Right atrium auricular region (tissue), 2 donors: ENCODE measurements around the gene INPP5D. TPM values are rescaled to one million over a fixed set of nuclear protein-coding genes. Genes with fewer than 3 reads are reported as not detected.

Experiments
- DNase-seq: peaks from one replicate; pipeline ENCODE4 v3.0.0-alpha.2; 2019; ENCODE audit warnings: low spot score
- H3K27ac ChIP-seq, 2 donors: fragments of 200-600 bp; sonication (generic); 1 replicate in 1 of 2; 2 replicates in 1 of 2; pipeline ENCODE4 v1.5.1; 2016 to 2019
- H3K27me3 ChIP-seq, 2 donors: fragments of 200-600 bp; sonication (generic); one replicate each; pipeline versions ENCODE4 v1.5.1 to v1.6.0; 2017 to 2019
- H3K36me3 ChIP-seq: fragments of 200-600 bp; sonication (generic); one replicate; pipeline ENCODE4 v1.5.1; 2016
- H3K4me1 ChIP-seq, 2 donors: fragments of 200-600 bp; sonication (generic); one replicate each; pipeline versions ENCODE4 v1.5.1 to v1.6.0; 2017 to 2019
- H3K4me3 ChIP-seq, 2 donors: fragments of 200-600 bp; sonication (generic); 1 replicate in 1 of 2; 2 replicates in 1 of 2; pipeline ENCODE4 v1.5.1; 2017 to 2019; ENCODE audit warnings: mild to moderate bottlenecking in 1 of 2, moderate library complexity in 1 of 2
- H3K9me3 ChIP-seq, 2 donors: fragments of 200-600 bp; sonication (generic); one replicate each; pipeline ENCODE4 v1.5.1; 2019
- total RNA-seq, 2 donors: library from RNA; depleted of rRNA; stranded (reverse); fragments of >200 nt; gene quantifications; one replicate each; pipeline ENCODE4 v1.1.0, GENCODE V29; 2016
- TF ChIP-seq, protein P1 (sequence below), 2 donors: fragments of 200-600 bp; sonication (generic); IDR thresholded peaks; one replicate each; pipeline ENCODE4 v1.5.1; 2019; ENCODE audit warnings: antibody characterized with exemption in 2 of 2

INPP5D gene
- total RNA-seq, 2 donors from 2014 or later = 2.9 to 7.0 TPM

DNA sequence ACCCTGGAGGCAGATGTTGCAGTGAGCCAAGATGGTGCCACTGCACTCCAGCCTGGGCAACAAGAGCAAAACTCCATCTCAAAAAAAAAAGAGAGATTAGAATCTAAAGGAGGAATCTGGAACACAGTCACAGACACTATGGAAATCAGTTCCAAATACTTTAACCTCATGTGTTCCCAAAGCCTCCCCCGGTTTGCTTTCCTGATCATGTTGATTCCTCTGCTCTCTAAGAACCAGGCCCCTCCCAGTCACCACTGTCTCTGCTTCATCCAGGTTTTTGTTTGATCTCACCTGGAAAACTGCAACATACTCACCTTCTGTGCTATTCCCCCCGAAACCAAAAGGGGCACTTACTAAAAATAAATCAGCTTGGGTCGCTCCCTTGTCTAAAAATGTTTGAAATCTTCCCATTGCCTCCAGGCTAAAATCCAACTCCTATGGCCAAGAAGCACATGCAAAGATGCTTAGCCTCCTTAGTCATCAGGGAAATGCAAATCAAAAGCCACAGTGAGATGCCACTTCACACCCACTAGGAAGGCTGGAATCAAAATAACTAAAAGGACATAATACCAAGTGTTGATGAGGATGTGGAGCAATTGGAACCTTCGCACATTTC lies 33.8 kb upstream of the INPP5D start:
- no peak overlapping the region for H3K27ac ChIP-seq
- TF ChIP-seq, protein P1, sequence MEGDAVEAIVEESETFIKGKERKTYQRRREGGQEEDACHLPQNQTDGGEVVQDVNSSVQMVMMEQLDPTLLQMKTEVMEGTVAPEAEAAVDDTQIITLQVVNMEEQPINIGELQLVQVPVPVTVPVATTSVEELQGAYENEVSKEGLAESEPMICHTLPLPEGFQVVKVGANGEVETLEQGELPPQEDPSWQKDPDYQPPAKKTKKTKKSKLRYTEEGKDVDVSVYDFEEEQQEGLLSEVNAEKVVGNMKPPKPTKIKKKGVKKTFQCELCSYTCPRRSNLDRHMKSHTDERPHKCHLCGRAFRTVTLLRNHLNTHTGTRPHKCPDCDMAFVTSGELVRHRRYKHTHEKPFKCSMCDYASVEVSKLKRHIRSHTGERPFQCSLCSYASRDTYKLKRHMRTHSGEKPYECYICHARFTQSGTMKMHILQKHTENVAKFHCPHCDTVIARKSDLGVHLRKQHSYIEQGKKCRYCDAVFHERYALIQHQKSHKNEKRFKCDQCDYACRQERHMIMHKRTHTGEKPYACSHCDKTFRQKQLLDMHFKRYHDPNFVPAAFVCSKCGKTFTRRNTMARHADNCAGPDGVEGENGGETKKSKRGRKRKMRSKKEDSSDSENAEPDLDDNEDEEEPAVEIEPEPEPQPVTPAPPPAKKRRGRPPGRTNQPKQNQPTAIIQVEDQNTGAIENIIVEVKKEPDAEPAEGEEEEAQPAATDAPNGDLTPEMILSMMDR (IDR thresholded peaks at IDR 0.05) = no peak

DNA sequence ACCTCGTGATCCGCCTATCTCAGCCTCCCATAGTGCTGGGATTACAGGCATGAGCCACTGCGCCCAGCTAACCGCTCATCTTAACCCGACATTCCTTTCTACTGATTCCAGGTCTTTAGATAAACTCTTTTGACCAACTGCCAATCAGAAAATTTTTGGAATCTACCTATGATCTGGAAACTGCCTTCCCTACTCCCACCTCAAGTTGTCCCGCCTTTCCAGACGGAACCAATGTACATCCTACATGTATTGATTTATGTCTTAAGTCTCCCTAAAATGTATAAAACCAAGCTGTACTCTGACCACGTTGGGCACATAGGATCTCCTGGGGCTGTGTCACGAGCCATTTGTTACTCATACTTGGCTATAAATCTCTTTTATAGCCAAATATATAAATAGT lies 30.8 kb upstream of the INPP5D start:
- DNase-seq = no peak

More for the DNA sequence above, 33.8 kb upstream of the INPP5D start:
- H3K36me3 ChIP-seq = no peaks in the 10 kb centered on the region
- H3K4me3 ChIP-seq = no peak overlapping the region
- H3K27me3 ChIP-seq = no peaks in the 10 kb centered on the region
- no peaks in the 10 kb centered on the region for H3K4me1 ChIP-seq
- DNase-seq = no peak
- H3K9me3 ChIP-seq = no peaks in the 10 kb centered on the region

DNA sequence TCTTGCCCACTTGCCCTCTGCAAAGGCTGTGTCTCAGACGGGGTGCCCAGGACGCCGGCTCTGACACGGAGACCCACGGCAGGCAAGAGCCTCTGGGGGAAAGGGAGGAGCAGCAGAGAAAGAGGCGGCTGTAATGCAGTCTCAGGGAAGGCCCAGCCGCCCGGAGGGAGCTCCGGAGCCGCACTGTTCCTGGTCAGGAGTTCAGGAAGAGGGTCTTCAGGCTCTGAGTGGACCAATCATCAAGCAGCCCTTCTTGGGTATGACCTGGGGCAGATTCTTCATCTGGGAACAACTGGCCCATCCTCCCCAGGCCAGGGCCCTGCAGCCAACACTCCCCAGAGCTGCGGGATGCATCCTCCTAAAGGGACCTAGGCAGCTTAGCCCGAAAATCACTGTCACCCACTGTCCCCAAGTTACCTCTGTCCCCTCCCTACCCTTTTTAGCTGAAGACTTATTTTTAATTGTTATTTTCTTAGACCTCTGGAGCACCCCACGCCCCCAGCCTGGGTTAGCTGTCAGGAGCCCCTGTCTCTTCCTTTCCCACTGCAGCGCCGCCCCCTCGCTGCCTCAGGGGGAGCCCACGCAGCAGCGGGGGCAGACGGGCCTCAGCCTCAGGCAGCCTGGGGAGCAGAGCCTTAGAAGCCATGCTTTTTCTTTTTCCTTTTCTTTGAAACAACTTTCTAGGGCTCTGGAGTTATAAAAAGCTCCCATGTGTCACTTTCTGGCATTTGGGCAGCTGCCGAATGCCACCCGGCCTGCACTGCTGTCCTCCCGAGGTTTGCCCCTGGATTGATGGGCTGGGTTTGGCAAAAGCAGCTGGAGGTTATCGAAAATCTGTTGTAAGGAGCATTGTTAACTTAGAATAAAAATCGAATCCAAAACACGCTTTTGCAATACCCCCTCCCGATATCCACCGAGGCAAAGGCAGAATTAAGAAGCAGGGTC lies 28.3 kb upstream of the INPP5D start:
- Histone ChIP-seq H3K27me3 (no peaks in the 10 kb centered on the region), H3K4me1 (no peaks in the 10 kb centered on the region), H3K36me3 (no peaks in the 10 kb centered on the region), H3K27ac (no peak overlapping the region), H3K4me3 (no peak overlapping the region), H3K9me3 (no peaks in the 10 kb centered on the region)
- TF ChIP-seq, protein P1 (IDR thresholded peaks at IDR 0.05) = no peak
- DNase-seq = no peak

More for the DNA sequence above, 30.8 kb upstream of the INPP5D start:
- no peak overlapping the region for H3K27ac ChIP-seq
- no peaks in the 10 kb centered on the region for H3K4me1 ChIP-seq
- no peak overlapping the region for H3K4me3 ChIP-seq
- H3K27me3 ChIP-seq = no peaks in the 10 kb centered on the region
- H3K36me3 ChIP-seq = no peaks in the 10 kb centered on the region
- H3K9me3 ChIP-seq = no peaks in the 10 kb centered on the region
- TF ChIP-seq, protein P1 (IDR thresholded peaks at IDR 0.05) = no peak

DNA sequence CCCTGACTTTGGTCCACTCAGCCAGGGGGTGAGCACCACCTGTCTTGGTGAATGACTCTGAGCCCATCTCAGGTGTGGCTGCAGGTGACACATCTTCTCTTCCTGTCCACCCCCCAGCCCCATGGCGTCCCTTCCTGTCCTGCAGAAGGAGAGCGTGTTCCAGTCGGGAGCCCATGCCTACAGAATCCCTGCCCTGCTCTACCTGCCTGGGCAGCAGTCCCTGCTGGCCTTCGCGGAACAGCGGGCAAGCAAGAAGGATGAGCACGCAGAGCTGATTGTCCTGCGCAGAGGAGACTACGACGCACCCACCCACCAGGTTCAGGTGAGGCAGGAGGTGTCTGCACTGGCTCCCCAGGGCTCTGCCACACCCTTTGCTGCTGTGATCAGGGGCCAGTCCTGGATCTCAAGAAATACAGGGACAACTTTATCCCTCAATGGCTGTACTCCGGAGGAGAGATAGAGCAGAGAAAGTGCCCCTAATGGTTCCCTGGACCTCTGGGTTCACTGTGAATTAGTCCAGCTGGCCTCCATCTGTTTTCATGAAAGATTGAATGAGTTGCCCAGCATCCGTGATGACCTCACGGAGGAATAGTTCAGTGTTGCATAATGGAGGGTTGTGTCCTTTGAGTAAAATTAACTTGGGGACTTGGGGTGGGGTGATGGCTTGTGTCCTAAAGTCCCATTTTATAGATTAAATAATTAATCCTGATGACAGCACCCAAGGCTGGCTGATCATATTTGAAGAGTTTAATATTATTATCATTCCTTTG lies 27.4 kb upstream of the INPP5D start, which contains the start of gene NEU2:
Gene NEU2 (plus strand): TSS at position 122 of the 770 bp plus-strand sequence. CDS start 0 bp downstream, at position 122.
- no peaks in the 10 kb centered on the region for H3K4me1 ChIP-seq
- H3K9me3 ChIP-seq = no peaks in the 10 kb centered on the region
- TF ChIP-seq, protein P1 (IDR thresholded peaks at IDR 0.05) = no peak
- no peaks in the 10 kb centered on the region for H3K27me3 ChIP-seq
- H3K4me3 ChIP-seq = no peak within 1 kb of the TSS
- DNase-seq = no peak
- H3K36me3 ChIP-seq = no peaks in the 10 kb centered on the region
- H3K27ac ChIP-seq = no peak within 1 kb of the TSS

DNA sequence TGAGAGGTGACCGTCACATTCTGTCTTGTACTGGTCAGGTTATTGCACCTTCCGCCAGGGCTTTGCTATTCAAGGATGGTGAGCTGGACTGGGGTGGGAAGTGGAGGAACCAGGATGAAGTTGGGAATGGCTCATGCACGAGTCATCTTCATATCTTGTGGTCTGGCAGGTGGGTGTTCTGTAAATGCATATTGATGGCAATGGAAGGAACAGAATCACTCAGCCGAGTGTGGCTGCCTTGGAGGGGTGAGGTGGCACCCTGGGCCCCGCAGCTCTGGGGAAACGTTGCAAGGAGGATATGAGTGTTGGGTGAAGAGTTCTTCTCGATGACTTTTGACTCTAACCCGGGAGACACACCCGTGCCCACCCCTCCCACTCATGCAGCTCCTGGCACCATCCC lies 26.5 kb upstream of the INPP5D start:
- no peak for DNase-seq
- no peaks in the 10 kb centered on the region for H3K36me3 ChIP-seq
- no peaks in the 10 kb centered on the region for H3K4me1 ChIP-seq
- no peak overlapping the region for H3K4me3 ChIP-seq
- no peaks in the 10 kb centered on the region for H3K27me3 ChIP-seq
- TF ChIP-seq, protein P1 (IDR thresholded peaks at IDR 0.05) = no peak
- H3K27ac ChIP-seq = no peak overlapping the region
- no peaks in the 10 kb centered on the region for H3K9me3 ChIP-seq
